Measurements from ENCODE around the gene PANK1.
"Not testable (repeated sequence)": the region's sequence is repeated elsewhere in the genome, so short reads cannot be mapped to it uniquely, and the experiment has no call there.

PANK1 gene

DNA sequence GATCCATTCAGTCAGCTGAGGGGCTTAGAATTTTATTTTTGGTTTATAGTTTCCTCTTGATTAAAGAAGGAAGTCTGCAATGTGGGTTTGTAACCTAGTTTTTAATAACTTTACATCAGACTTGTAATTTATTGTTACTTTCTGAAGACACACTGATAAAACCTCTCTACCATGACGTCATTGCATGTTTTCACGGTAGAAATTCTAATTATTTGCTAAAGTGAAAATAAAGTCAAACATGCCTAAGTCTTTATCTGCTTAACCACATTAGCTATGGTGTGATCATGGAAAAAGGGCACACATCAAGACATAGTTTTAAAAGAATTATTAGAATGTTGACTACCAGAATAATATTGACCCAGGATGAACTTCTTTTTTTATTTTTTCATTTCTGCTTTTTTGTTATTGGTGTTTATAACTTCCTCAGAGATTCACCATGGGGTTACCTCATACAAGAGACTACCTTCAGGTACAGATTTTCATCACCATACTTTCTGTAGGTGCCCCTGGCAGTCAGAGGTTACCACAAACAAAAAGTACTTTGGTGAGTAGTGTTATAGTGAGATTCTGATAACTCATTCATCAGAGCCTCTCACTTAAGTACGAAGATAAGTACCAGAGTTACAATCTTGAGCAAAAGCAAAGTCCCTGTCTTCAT lies 7.0 kb upstream of the PANK1 start:
- DNase-seq (ENCODE audit: low read depth), result no peak

- DNase-seq (ENCODE audit: low read depth), result no peak
Observed at GRCh38 chr10:89651205-89651915, 6.3 kb upstream of the PANK1 start.

GRCh38 chr10:89649051-89649450 lies 4.0 kb upstream of the PANK1 start:
- no peak for DNase-seq (ENCODE audit: low read depth)

DNA sequence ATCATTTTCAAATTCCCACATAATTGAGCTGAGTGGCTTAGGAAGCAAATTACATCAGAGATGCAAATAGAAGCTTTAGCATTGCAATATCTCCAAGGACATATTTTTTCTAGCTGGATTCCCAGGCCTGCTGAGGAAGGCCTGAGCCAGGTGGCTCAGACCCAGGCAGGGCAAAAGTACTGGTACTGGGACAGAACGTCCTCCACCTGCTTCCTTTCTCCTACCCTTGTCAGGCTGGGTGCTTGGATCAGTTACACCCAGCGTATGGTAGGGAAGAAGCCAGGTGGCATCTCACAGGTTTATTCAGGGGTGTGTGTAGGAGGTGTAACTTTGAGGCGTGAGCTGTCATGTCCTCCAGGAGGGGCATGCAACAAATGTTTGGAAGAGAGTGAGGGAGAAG lies 3.0 kb upstream of the PANK1 start:
- no peak for DNase-seq (ENCODE audit: low read depth)

- DNase-seq (ENCODE audit: low read depth), result no peak
Observed at GRCh38 chr10:89646889-89647657, 2.0 kb upstream of the PANK1 start.

GRCh38 chr10:89645742-89646172 lies 715 bp upstream of the PANK1 start:
- DNase-seq (ENCODE audit: low read depth), result no peak

DNA sequence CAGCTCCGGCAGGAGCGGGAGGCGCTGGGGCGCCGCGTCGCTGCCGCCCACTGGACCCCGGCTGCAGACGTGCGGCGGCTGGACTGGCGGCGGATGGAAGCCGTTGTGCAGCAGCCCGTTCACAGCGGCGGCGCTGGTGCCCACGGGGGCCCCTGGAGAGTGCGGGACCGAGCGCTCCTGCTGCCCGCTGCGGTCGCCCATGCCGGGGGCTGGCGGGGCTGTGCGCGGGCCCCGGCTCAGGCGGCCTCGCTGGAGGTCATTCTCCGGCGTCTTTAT lies 413 bp downstream of the PANK1 start:
- DNase-seq (ENCODE audit: low read depth), result no peak

DNA sequence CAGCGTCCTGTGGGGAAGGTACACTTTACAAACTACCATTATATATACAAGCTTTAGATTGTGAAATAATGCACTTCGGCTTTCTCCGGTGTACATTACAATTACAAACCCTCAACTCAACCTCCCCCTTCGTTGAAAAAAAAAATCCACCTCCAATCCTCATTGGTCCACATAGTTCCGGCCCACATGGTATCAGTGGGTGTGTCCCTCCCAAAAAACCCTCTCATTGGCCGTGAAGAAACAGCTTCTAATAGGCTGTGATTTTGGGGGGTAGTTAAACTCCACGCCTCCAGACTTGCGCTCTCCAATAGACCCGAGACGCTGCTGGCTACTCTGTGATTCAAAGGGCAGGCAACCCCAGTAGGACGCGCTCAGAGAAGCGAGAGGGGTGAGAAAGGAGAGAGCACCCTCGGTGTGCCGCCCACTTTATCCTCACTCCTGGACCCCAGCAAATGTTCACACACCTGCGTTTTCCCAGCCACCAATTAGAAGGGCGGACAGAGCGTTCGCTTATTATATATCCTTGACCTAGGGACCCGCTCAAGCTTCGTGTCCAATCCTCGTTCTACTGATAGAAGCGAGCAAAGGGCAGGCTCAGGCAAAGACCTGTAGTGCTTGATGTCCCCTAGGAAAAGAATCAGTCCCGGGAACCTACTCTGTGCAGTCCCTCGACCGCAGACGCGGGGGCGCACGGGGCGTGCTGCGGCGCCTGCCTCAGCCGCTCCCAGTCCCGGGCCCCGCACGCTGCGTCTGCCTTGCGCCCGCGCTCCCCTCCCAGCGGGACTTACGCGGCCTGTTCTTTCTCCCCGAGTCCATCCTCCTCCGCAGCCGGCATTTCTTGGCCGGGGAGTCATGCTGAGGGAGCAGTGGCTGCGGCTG lies 991 bp downstream of the PANK1 start:
- DNase-seq (ENCODE audit: low read depth), result peak; percentile 94

DNA sequence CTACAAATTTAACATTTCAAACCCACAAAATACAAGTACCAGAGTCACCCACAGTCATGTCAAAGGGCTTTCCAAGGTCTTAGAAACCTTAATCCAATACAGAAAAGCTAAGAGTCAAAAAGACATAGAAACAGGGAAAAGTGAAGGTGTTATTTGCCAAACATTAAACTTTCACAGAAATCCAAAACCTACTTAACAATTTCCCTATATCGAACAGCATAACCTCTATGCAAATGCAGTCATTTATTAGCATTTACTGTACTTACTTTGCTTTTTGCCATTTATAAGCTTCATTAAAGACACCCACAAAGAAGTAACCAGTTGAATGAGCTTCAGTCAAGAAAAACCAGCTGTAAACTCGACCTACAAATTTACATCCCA lies 1.6 kb downstream of the PANK1 start:
- DNase-seq (ENCODE audit: low read depth), result no peak

GRCh38 chr10:89642193-89642592 lies 2.8 kb downstream of the PANK1 start:
- DNase-seq (ENCODE audit: low read depth), result no peak

- DNase-seq (ENCODE audit: low read depth), result no peak
Observed at GRCh38 chr10:89640241-89640640, 4.8 kb downstream of the PANK1 start.

- no peak for DNase-seq (ENCODE audit: low read depth)
Observed at GRCh38 chr10:89639326-89639725, 5.7 kb downstream of the PANK1 start.

- no peak for DNase-seq (ENCODE audit: low read depth)
Observed at GRCh38 chr10:89637113-89637512, 7.9 kb downstream of the PANK1 start.

DNA sequence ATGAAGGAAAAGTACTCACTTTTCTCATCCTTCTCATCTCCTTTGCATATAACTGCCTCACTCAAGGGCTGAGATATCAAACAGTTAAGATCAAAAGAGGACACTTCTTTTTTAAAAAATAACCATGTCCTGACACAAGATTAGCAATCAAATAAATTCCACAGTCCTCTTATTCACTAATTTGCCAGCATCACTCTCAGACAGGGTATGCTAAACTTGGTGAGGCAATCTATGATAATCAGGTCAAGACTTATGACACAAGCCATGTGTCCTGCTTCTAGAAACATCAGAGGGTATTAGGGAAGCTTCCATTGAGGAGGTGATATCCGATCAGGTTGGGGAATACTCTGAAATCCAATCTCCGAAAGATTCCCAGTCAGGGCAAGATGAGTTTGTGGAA lies 10.4 kb downstream of the PANK1 start:
- no peak for DNase-seq (ENCODE audit: low read depth)

DNA sequence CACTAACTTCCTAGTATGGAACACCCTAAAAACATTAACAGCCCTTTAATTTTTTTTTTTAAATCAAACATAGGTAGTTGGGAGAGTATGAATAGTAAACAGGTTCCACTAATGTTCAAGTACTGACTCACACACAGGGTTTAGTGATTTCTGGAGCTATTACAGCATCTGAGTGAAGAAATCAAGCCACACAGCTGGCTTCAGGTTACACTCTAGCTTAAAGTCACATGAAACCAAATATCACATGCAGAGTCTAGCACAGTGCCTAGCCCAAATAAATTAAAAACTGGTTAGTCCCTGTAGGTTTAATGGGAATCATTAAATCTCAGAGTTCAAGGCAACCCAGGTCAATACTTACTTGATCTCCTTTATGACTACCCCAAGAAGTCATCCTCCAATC lies 11.6 kb downstream of the PANK1 start:
- peak; percentile 57 for DNase-seq (ENCODE audit: low read depth)

DNA sequence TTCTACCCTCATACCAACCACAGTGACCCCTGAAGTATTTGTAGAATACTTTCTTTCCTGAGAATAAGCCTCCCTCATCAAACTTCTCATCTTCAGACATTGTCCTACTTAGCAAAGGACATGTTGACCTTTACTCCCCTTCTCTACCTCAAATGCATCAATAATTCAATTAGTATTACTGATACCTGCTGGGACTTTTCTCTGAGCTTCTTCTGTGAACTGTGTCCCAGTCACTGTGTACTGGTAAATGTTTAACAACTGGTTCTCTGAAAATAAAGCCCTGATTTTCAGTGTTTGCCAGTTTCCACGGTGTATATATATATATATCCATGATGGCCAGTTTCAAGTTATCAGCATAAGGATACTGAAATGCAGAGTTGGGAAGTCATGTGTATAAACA lies 12.2 kb downstream of the PANK1 start:
- no peak for DNase-seq (ENCODE audit: low read depth)

DNA sequence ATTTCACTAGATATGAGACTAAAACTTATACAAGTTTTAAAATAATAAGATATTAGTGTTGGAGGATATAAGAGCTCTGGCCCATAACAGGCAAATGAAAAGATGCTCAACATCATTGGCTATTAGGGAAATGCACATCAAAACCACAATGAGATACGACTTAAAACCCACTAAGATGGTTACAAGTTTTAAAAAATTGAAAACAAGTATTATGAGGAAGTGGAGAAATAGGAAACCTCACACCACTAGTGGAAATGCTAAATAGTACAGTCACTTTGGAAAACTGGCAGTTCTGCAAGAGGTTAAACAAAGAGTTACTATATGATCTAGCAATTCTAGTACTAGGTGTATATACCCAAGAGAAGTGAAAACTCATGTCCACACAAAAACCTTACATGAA lies 17.2 kb downstream of the PANK1 start:
- no peak for DNase-seq (ENCODE audit: low read depth)

GRCh38 chr10:89625041-89625765 lies 19.8 kb downstream of the PANK1 start:
- no peak for DNase-seq (ENCODE audit: low read depth)

DNA sequence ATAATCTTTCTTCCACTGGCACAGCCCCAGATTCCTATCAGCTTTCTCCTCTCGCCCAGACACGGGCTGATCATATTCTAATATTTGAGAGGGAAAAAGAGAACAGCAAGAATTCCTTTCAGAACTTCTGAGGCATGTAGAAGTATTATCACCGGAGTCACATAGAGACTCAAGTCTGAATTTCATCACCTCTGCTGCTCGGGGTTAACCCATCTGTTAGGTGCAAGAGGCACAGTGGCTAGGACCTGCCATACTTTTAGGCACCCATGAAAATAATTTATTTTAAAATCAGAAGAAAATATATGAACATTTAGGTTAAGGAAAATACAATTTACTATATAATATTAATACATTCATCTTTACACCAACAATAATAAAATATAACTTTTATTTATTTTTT lies 21.0 kb downstream of the PANK1 start:
- DNase-seq (ENCODE audit: low read depth), result no peak

GRCh38 chr10:89622151-89622550 lies 22.9 kb downstream of the PANK1 start:
- DNase-seq (ENCODE audit: low read depth), result no peak

DNA sequence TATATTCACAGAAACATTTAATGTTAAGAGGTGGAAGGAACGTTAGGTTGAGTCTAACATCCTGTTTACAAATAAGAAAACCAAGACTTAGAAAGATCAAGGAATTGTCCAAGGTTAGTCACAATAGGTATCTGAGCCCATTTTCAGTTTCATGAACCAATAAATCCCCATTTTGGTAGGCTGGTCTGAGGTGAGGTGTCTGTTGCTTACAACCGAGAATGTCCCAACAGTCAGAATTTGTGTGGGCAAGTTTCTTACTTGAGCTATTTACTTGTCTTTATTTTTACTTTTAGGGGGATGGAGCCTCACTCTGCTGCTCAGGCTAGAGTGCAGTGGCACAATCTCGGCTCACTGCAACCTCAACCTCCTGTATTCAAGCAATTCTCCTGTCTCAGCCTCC lies 23.6 kb downstream of the PANK1 start:
- no peak for DNase-seq (ENCODE audit: low read depth)

- DNase-seq (ENCODE audit: low read depth), result not testable (repeated sequence)
Observed at GRCh38 chr10:89620296-89620695, 24.7 kb downstream of the PANK1 start.

Data from fibroblast of the conjunctiva (primary cell).